Cardiac fibroblast (primary cell): ENCODE measurements around the gene PPFIA1.

ENCODE experiments used
- DNase-seq, 2 donors: peaks; one replicate each; pipeline versions ENCODE4 v3.0.0 to v3.0.0-alpha.2; 2010; ENCODE audit warnings: low read depth in 2 of 2
- H3K4me3 ChIP-seq, 2 donors: replicated peaks in 1 of 2; 1 replicate in 1 of 2; 2 replicates in 1 of 2; pipeline ENCODE4 v1.5.1; 2011; ENCODE audit warnings: low read depth in 2 of 2, low read length in 2 of 2, mild to moderate bottlenecking in 2 of 2, moderate library complexity in 1 of 2
- CTCF ChIP-seq: IDR thresholded peaks from one replicate; pipeline ENCODE4 v1.5.1; 2011; ENCODE audit warnings: low read depth, mild to moderate bottlenecking, low read length, inconsistent platforms

The PPFIA1 gene

DNA sequence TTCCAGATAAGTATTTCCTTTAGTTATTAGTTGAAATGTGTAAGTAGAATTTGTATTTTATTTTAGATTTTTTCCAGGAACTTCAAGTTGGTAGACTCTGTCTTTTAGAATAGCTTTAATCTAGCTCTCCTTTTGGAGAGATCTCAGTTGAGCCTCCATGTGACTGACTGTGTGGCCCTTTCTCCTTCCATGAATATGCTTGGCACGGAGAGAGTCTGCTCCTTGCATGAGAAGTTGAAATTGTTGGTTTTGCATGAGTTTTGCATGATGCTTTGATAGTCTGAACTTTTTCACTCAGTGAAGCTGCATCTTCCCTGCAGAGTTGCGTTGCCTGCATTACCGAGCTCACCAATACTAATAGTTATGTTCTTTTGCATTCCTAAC is 95.0 kb downstream of the PPFIA1 start:
- no peak overlapping the region for H3K4me3 ChIP-seq
- no peak for DNase-seq
- no peak for TF ChIP-seq CTCF

- H3K4me3 ChIP-seq, result no peak overlapping the region
- TF ChIP-seq CTCF, result no peak
Observed at GRCh38 chr11:70367071-70367470, 96.6 kb downstream of the PPFIA1 start.

GRCh38 chr11:70368961-70369360 is 98.5 kb downstream of the PPFIA1 start:
- DNase-seq, result no peak
- H3K4me3 ChIP-seq, result no peak overlapping the region
- TF ChIP-seq CTCF, result no peak

More at GRCh38 chr11:70367071-70367470, 96.6 kb downstream of the PPFIA1 start:
- no peak for DNase-seq

DNA sequence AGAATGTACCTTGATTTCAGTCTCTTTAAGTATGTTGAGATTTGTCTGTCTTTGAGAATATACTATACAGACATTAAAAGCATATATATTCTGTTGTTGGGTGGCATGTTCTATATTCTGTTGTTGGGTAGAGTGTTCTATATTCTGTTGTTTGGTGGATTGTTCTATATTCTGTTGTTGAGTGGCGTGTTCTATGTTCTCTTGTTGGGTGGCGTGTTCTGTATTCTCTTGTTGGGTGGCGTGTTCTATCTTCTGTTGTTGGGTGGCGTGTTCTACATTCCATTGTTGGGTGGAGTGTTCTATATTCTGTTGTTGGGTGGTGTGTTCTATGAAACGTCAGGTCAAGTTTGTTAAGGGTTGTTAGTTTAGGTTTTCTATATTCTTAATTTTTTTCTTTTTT is 100.8 kb downstream of the PPFIA1 start:
- H3K4me3 ChIP-seq, result no peak overlapping the region
- no peak for TF ChIP-seq CTCF
- DNase-seq, result no peak

DNA sequence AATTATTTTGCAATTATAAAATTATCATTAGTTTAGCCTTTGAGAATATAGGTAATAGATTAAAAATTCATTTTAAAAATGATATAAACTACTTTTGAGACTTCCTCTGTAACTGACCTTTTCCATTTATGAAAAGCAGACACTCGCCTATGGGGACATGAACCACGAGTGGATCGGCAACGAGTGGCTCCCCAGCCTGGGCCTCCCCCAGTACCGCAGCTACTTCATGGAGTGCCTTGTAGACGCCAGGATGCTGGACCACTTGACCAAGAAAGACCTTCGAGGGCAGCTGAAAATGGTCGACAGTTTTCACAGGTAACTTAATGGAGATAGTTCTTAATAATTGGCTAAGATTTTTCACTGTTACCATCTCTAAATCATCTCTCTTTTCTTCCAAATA is 101.6 kb downstream of the PPFIA1 start:
- no peak overlapping the region for H3K4me3 ChIP-seq
- DNase-seq, result no peak
- TF ChIP-seq CTCF, result no peak

- DNase-seq, result no peak
- TF ChIP-seq CTCF, result no peak
- no peak overlapping the region for H3K4me3 ChIP-seq
Observed at GRCh38 chr11:70376621-70377020, 106.1 kb downstream of the PPFIA1 start.

- no peak overlapping the region for H3K4me3 ChIP-seq
- DNase-seq, result no peak
- TF ChIP-seq CTCF, result no peak
Observed at GRCh38 chr11:70377645-70378044, 107.2 kb downstream of the PPFIA1 start.
